Erythroblast (primary cell): ENCODE data around the gene OR6S1.

Source experiments
- GATA1 ChIP-seq: IDR thresholded peaks from 2 replicates; pipeline ENCODE4 v1.6.1; 2011; ENCODE audit warnings: low read depth, mild to moderate bottlenecking, control low read depth, low read length, moderate library complexity
- POLR2A ChIP-seq: IDR thresholded peaks from 2 replicates; pipeline ENCODE4 v1.6.1; 2011; ENCODE audit warnings: mild to moderate bottlenecking, low read length

DNA sequence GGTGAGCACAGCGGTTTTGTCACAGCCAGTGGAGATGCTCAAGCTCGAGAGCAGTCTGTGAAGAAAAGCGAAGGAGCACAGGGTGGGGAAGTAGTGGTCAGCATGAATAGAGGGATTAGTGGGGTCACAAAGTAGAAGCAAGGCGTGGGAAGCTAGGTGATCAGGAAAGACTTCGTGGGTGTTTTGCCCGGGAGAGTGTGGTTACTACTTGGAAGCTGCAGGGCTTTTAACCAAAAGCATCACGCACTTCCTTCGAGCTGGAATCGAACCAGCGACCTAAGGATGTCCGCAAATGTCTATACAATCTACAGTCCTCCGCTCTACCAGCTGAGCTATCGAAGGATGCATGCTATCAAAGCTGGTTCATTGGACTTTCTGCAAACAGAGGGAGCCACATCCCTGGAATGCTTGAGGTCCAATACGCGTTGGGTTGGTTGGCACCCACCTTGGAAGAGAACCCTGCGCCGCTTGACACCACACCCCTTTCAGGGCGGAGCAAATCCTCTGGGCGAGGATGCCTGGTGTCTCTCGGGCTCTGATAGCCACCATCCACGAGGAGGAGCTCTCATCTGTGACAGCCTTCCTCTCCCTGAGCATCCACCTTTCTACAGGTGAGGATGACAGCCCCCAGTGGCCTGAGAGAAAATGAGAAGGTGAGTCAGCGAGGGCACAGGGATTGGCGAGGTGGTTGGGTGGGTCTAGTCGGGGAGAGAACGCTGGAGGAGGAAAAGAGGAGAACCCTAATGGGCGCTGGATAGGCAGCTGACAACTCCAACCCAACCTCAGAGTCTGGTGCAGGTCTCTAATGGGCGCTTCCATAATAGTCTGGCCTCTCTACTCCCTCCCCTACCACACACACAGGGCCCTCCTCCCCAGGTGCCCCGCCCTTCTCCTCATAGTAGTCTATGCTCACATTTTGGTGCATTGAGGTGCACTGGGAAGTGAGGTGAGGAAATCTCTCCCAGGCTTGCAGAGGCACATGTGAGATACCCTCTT is 16.0 kb upstream of the OR6S1 start:
- TF ChIP-seq POLR2A (no peak), GATA1 (no peak)
